Ramos (cell line): Measurements from ENCODE around the gene OR52E8.

ENCODE experiments used
- in situ Hi-C: fragments of 300-500 bp; cut with MboI; formaldehyde crosslinking; loops from one replicate; pipeline ENCODE4 v1.14.3; 2022; ENCODE audit warnings: low sequenced_read_pairs; ENCODE audit not compliant: unreplicated experiment

The OR52E8 gene

GRCh38 chr11:5857590-5857989, at the start of gene OR52E8:
Gene OR52E8 (minus strand): TSS chr11:5857690. CDS start chr11:5857690, 0 bp downstream.
- in situ Hi-C loops: no loop called here

GRCh38 chr11:5899534-5899933, 42.0 kb upstream of the OR52E8 start:
- in situ Hi-C loops: no loop called here

- in situ Hi-C loops: no loop called here
Observed at GRCh38 chr11:5892908-5893307, 35.4 kb upstream of the OR52E8 start, which contains the start of gene OR52E5. Gene OR52E5 (plus strand): TSS chr11:5893208. CDS start chr11:5900777, 7,569 bp downstream.

GRCh38 chr11:5891216-5891800, 33.8 kb upstream of the OR52E8 start:
- in situ Hi-C loops: no loop called here

- in situ Hi-C loops: no loop called here
Observed at GRCh38 chr11:5887661-5888060, 30.2 kb upstream of the OR52E8 start.

GRCh38 chr11:5887172-5887571, 29.7 kb upstream of the OR52E8 start:
- in situ Hi-C loops: no loop called here

- in situ Hi-C loops: no loop called here
Observed at GRCh38 chr11:5881756-5882155, 24.3 kb upstream of the OR52E8 start.

- in situ Hi-C loops: no loop called here
Observed at GRCh38 chr11:5880329-5880728, 22.8 kb upstream of the OR52E8 start, which contains the start of gene OR52E4. Gene OR52E4 (plus strand): TSS chr11:5880629. CDS start chr11:5884293, 3,664 bp downstream.

- in situ Hi-C loops: no loop called here
Observed at GRCh38 chr11:5878564-5878963, 21.1 kb upstream of the OR52E8 start.

- in situ Hi-C loops: no loop called here
Observed at GRCh38 chr11:5865826-5866225, 8.3 kb upstream of the OR52E8 start.

- in situ Hi-C loops: no loop called here
Observed at GRCh38 chr11:5851002-5851401, 6.5 kb downstream of the OR52E8 start.

GRCh38 chr11:5847711-5848110, 9.8 kb downstream of the OR52E8 start:
- in situ Hi-C loops: no loop called here

GRCh38 chr11:5846701-5847100, 10.8 kb downstream of the OR52E8 start:
- in situ Hi-C loops: no loop called here

GRCh38 chr11:5841797-5842196, 15.7 kb downstream of the OR52E8 start, which contains the start of gene OR52E6:
Gene OR52E6 (minus strand): TSS chr11:5841897. CDS start chr11:5841897, 0 bp downstream.
- in situ Hi-C loops: no loop called here

- in situ Hi-C loops: no loop called here
Observed at GRCh38 chr11:5837695-5838094, 19.8 kb downstream of the OR52E8 start.

GRCh38 chr11:5833446-5833845, 24.0 kb downstream of the OR52E8 start:
- in situ Hi-C loops: no loop called here

- in situ Hi-C loops: no loop called here
Observed at GRCh38 chr11:5831196-5831829, 26.2 kb downstream of the OR52E8 start.

GRCh38 chr11:5818245-5818886, 39.1 kb downstream of the OR52E8 start:
- in situ Hi-C loops: loop anchor here (25.0 kb wide), 1 partner anchor 206 kb away; no protein-coding TSS in a partner anchor

GRCh38 chr11:5815534-5815933, 42.0 kb downstream of the OR52E8 start:
- in situ Hi-C loops: loop anchor here (25.0 kb wide), 1 partner anchor 203 kb away; no protein-coding TSS in a partner anchor

- in situ Hi-C loops: loop anchor here (10.0 to 25.0 kb wide), 2 partner anchors 198 to 335 kb away; no protein-coding TSS in a partner anchor
Observed at GRCh38 chr11:5809905-5810795, 47.3 kb downstream of the OR52E8 start.
